Activated B cell treated with CpG ODN at 0.5 μM for 24 hours (primary cell): ENCODE results near the gene DNAJC17. TPM values are rescaled to one million over a fixed set of nuclear protein-coding genes. Genes with fewer than 3 reads are reported as not detected.

Experiments
- ATAC-seq: fragments of 200-7000 bp; cut with Tn5 transposase; one replicate; pipeline ENCODE4 v1.10.0; 2021; ENCODE audit warnings: low read depth, mild to moderate bottlenecking, moderate library complexity
- CTCF ChIA-PET: fragments of 350-600 bp; sonication (Branson Sonifier 250); formaldehyde crosslinking; loops from one replicate; lab custom pipeline; 2021; ENCODE audit warnings: antibody characterized with exemption; lab: Charles Lee
- POLR2A ChIA-PET: fragments of 350-600 bp; sonication (Branson Sonifier 250); formaldehyde crosslinking; loops from one replicate; lab custom pipeline; 2021; ENCODE audit warnings: antibody characterized with exemption; lab: Charles Lee
- DNase-seq: peaks from one replicate; pipeline ENCODE4 v3.0.0; 2022
- H3K27ac Mint-ChIP-seq: one replicate; pipeline ENCODE4 v1.8.0; 2020; ENCODE audit warnings: mixed read lengths
- H3K27me3 Mint-ChIP-seq: one replicate; pipeline ENCODE4 v1.8.0; 2021; ENCODE audit warnings: mixed read lengths
- H3K36me3 Mint-ChIP-seq: one replicate; pipeline ENCODE4 v1.8.0; 2021; ENCODE audit warnings: low read depth, mixed read lengths
- H3K4me1 Mint-ChIP-seq: one replicate; pipeline ENCODE4 v1.8.0; 2021; ENCODE audit warnings: mixed read lengths
- H3K4me3 Mint-ChIP-seq: one replicate; pipeline ENCODE4 v1.8.0; 2020; ENCODE audit warnings: mild to moderate bottlenecking, mixed read lengths
- H3K9me3 Mint-ChIP-seq: one replicate; pipeline ENCODE4 v1.8.0; 2020; ENCODE audit warnings: mixed read lengths
- intact Hi-C: fragments of 100-400 bp; cut with micrococcal nuclease; formaldehyde crosslinking; loops from one replicate; pipeline ENCODE4 v1.15.1; 2024
- total RNA-seq: library from RNA; stranded (reverse); gene quantifications from 2 replicates; pipeline ENCODE4 v1.2.3, GENCODE V29; 2022
- TF ChIP-seq, protein P1 (sequence below): fragments of 200-600 bp; IDR thresholded peaks from one replicate; pipeline ENCODE4 v1.8.0; 2022; ENCODE audit warnings: antibody characterized with exemption, mild to moderate bottlenecking

The DNAJC17 gene
- total RNA-seq, 1 donor from 2014 or later, result 51.0 TPM

DNA sequence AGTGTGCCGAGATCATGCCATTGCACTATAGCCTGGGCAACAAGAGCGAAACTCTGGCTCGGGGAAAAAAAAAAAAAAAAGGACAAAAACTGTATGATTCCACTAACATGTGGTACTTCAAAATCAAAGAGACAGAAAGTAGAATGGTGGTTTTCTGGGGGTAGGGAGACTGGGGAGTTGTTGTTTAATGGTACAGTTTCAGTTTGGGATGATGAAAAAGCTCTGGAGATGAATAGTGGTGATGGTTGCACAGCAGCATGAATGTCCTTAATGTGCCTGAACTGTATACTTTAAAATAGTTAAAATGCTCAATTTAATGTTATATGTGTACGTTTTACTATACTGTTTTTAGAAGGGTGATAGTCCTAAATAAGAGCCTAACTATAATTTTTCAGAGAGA is 84.9 kb downstream of the DNAJC17 start:
- Mint-ChIP-seq H3K36me3 (no peaks in the 10 kb centered on the region), H3K4me1 (no peaks in the 10 kb centered on the region), H3K4me3 (no peak overlapping the region), H3K27ac (no peak overlapping the region), H3K9me3 (no peaks in the 10 kb centered on the region), H3K27me3 (no peaks in the 10 kb centered on the region)
- TF ChIP-seq, protein P1, sequence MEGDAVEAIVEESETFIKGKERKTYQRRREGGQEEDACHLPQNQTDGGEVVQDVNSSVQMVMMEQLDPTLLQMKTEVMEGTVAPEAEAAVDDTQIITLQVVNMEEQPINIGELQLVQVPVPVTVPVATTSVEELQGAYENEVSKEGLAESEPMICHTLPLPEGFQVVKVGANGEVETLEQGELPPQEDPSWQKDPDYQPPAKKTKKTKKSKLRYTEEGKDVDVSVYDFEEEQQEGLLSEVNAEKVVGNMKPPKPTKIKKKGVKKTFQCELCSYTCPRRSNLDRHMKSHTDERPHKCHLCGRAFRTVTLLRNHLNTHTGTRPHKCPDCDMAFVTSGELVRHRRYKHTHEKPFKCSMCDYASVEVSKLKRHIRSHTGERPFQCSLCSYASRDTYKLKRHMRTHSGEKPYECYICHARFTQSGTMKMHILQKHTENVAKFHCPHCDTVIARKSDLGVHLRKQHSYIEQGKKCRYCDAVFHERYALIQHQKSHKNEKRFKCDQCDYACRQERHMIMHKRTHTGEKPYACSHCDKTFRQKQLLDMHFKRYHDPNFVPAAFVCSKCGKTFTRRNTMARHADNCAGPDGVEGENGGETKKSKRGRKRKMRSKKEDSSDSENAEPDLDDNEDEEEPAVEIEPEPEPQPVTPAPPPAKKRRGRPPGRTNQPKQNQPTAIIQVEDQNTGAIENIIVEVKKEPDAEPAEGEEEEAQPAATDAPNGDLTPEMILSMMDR, result no peak
- CTCF ChIA-PET, result no interaction called here
- DNase-seq (no peak), ATAC-seq (no peak)
- intact Hi-C loops, result no loop called here
- POLR2A ChIA-PET, result interaction anchor here (0.7 kb wide), 1 partner anchor 181 kb away, joined by 8 read pairs; no protein-coding TSS in a partner anchor

DNA sequence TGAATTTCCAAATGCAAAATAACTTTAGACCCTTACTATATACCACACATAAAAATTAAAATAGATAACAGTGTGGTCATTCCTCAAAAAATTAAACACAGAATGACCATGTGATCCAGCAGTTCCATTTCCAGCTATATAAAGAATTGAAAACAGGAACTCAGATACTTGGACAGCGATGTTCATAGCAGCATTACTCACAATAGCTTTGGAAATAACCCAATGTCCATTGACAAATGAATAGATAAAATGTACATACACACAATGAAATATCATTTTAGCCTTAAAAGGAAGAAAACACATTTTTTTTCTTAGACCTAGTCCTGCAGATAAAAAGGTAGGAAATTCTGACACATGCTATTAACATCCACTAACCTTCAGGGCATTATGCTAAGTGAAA is 85.6 kb downstream of the DNAJC17 start:
- DNase-seq (no peak), ATAC-seq (no peak)
- POLR2A ChIA-PET, result no interaction called here
- Mint-ChIP-seq H3K9me3 (no peaks in the 10 kb centered on the region), H3K4me1 (no peaks in the 10 kb centered on the region), H3K27ac (no peak overlapping the region), H3K4me3 (no peak overlapping the region), H3K36me3 (no peaks in the 10 kb centered on the region), H3K27me3 (no peaks in the 10 kb centered on the region)
- TF ChIP-seq, protein P1, result no peak
- intact Hi-C loops, result no loop called here
- CTCF ChIA-PET, result no interaction called here

DNA sequence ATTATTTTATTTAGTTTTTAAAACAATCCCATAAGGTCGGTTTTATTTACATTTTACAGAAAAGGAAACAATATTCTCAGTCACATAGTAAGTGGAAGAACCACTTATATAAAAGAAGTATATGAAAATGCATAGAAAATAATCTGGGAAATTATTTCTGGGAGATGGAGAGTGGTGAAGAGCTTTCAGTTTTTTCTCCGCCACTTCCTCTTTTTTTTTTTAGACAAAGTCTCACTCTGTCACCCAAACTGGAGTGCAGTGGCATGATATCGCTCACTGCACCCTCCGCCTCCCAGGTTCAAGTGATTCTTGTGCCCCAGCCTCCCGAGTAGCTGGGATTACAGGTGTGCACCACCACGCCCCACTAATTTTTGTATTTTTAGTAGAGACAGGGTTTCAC is 91.1 kb downstream of the DNAJC17 start:
- Mint-ChIP-seq H3K27ac (no peak overlapping the region), H3K27me3 (no peaks in the 10 kb centered on the region), H3K4me1 (no peaks in the 10 kb centered on the region), H3K9me3 (no peaks in the 10 kb centered on the region), H3K4me3 (no peak overlapping the region), H3K36me3 (no peaks in the 10 kb centered on the region)
- ATAC-seq (no peak), DNase-seq (no peak)
- POLR2A ChIA-PET, result no interaction called here
- TF ChIP-seq, protein P1, result no peak
- intact Hi-C loops, result no loop called here
- CTCF ChIA-PET, result no interaction called here

Other genes starting within 250 kb of the DNAJC17 start
- gene CCDC32, start 242.4 kb downstream of the DNAJC17 start, total RNA-seq, result 64.0 and 66.3 TPM in 2 replicates
- 20.1 and 24.8 TPM in 2 replicates for gene RPUSD2, start 238.2 kb downstream of the DNAJC17 start, total RNA-seq
- gene KNL1, start 213.2 kb downstream of the DNAJC17 start, total RNA-seq, result 5.1 and 7.7 TPM in 2 replicates
- 2.6 and 4.1 TPM in 2 replicates for gene RAD51, start 112.3 kb downstream of the DNAJC17 start, total RNA-seq
- 25.5 and 25.6 TPM in 2 replicates for gene RMDN3, start 52.2 kb downstream of the DNAJC17 start, total RNA-seq
- 19.5 and 21.1 TPM in 2 replicates for gene GCHFR, start 43.4 kb downstream of the DNAJC17 start, total RNA-seq
- 5.7 and 6.5 TPM in 2 replicates for gene C15orf62, start 37.5 kb downstream of the DNAJC17 start, total RNA-seq
- 23.2 and 25.2 TPM in 2 replicates for gene ZFYVE19, start 384 bp downstream of the DNAJC17 start, total RNA-seq
- gene PPP1R14D, start 21.2 kb upstream of the DNAJC17 start, total RNA-seq, result 0.31 TPM in 1 of 2 replicates, not detected in the other
- gene SPINT1, start 36.6 kb upstream of the DNAJC17 start, total RNA-seq, result 8.6 and 8.7 TPM in 2 replicates
- 0.27 TPM in 1 of 2 replicates, not detected in the other for gene RHOV, start 66.8 kb upstream of the DNAJC17 start, total RNA-seq
- 25.3 and 26.2 TPM in 2 replicates for gene VPS18, start 87.0 kb upstream of the DNAJC17 start, total RNA-seq
- gene DLL4, start 121.9 kb upstream of the DNAJC17 start, total RNA-seq, result 0.05 TPM in 1 of 2 replicates, not detected in the other
- gene CHAC1, start 146.0 kb upstream of the DNAJC17 start, total RNA-seq, result 22.3 and 27.3 TPM in 2 replicates